IMR-90 (cell line): Measurements from ENCODE around the gene ACAD9. TPM values are rescaled to one million over a fixed set of nuclear protein-coding genes. Genes with fewer than 3 reads are reported as not detected.

Source experiments
- ATAC-seq: fragments of 200-7000 bp; cut with Tn5 transposase; 2 replicates; pipeline ENCODE4 v1.9.1; 2020; ENCODE audit warnings: low read depth, mild to moderate bottlenecking, moderate library complexity
- BruUV-seq: library from RNA; stranded (reverse); fragments of 400-500 nt; replicated peaks from 2 replicates; lab custom pipeline; 2021; lab: Mats Ljungman, UMichigan
- CTCF ChIA-PET: fragments of 300-600 bp; formaldehyde crosslinking; extraction: SDS; loops from one replicate; lab custom pipeline; 2021; ENCODE audit warnings: antibody characterized with exemption; lab: Yijun Ruan, JAX
- POLR2A ChIA-PET: fragments of 300-600 bp; sonication (Branson Sonifier 250); formaldehyde crosslinking; loops from one replicate; lab custom pipeline; 2022; ENCODE audit warnings: antibody characterized with exemption; ENCODE audit not compliant: unreplicated experiment; lab: Charles Lee
- DNase-seq: peaks from one replicate; pipeline ENCODE4 v3.0.0; 2013
- H2AFZ ChIP-seq: replicated peaks from 2 replicates; pipeline ENCODE3; 2013; ENCODE audit warnings: low read length, mild to moderate bottlenecking; ENCODE audit not compliant: poor library complexity
- H2AK5ac ChIP-seq: 2 replicates; pipeline ENCODE4 v1.6.1; 2013; ENCODE audit warnings: low read depth, low read length, inconsistent platforms
- H2AK9ac ChIP-seq: replicated peaks from 2 replicates; pipeline ENCODE3; 2013; ENCODE audit warnings: mild to moderate bottlenecking, low read depth, low read length, moderate library complexity; ENCODE audit not compliant: poor library complexity
- H2BK120ac ChIP-seq: 2 replicates; pipeline ENCODE4 v1.6.1; 2013; ENCODE audit warnings: low read depth, low read length, inconsistent platforms
- H2BK15ac ChIP-seq: 3 replicates; pipeline ENCODE4 v1.6.1; 2013; ENCODE audit warnings: low read depth, low read length, inconsistent platforms
- H2BK20ac ChIP-seq: 2 replicates; pipeline ENCODE4 v1.6.1; 2013; ENCODE audit warnings: low read depth, mild to moderate bottlenecking, inconsistent platforms, low read length, moderate library complexity
- H2BK5ac ChIP-seq: 2 replicates; pipeline ENCODE4 v1.6.1; 2013; ENCODE audit warnings: mild to moderate bottlenecking, low read depth, low read length, inconsistent platforms; ENCODE audit not compliant: poor library complexity, severe bottlenecking
- H3K14ac ChIP-seq: replicated peaks from 2 replicates; pipeline ENCODE4 v1.6.1; 2013; ENCODE audit warnings: low read depth, low read length, inconsistent platforms
- H3K18ac ChIP-seq: 2 replicates; pipeline ENCODE4 v1.6.1; 2013; ENCODE audit warnings: low read depth, low read length, control low read depth
- H3K23ac ChIP-seq: 2 replicates; pipeline ENCODE4 v1.6.1; 2013; ENCODE audit warnings: low read depth, low read length, inconsistent platforms
- H3K27ac ChIP-seq: 2 replicates; pipeline ENCODE4 v1.5.1; 2013; ENCODE audit warnings: mild to moderate bottlenecking, control low read depth, low read length; ENCODE audit not compliant: insufficient read depth
- H3K27me3 ChIP-seq: 2 replicates; pipeline ENCODE4 v1.6.1; 2013; ENCODE audit warnings: low read length; ENCODE audit not compliant: control insufficient read depth, insufficient read depth
- H3K36me3 ChIP-seq: 2 replicates; pipeline ENCODE4 v1.6.1; 2013; ENCODE audit warnings: low read length, mixed read lengths; ENCODE audit not compliant: control insufficient read depth, insufficient read depth
- H3K4ac ChIP-seq: 2 replicates; pipeline ENCODE4 v1.6.1; 2013; ENCODE audit warnings: low read depth, low read length, inconsistent platforms
- H3K4me1 ChIP-seq: 2 replicates; pipeline ENCODE4 v1.6.1; 2013; ENCODE audit warnings: low read length, mixed read lengths; ENCODE audit not compliant: control insufficient read depth, insufficient read depth
- H3K4me2 ChIP-seq: 2 replicates; pipeline ENCODE4 v1.6.1; 2013; ENCODE audit warnings: low read depth, mild to moderate bottlenecking, control low read depth, low read length, moderate library complexity
- H3K4me3 ChIP-seq: 2 replicates; pipeline ENCODE4 v1.5.1; 2013; ENCODE audit warnings: low read depth, mild to moderate bottlenecking, control low read depth, low read length, moderate library complexity; ENCODE audit not compliant: insufficient read depth
- H3K56ac ChIP-seq: 2 replicates; pipeline ENCODE4 v1.6.1; 2013; ENCODE audit warnings: low read length, inconsistent platforms; ENCODE audit not compliant: insufficient read depth; ENCODE audit errors: extremely low read depth
- H3K79me1 ChIP-seq, 2 experiments: 2 replicates each; pipeline ENCODE4 v1.6.1; 2013; ENCODE audit warnings: low read length in 2 of 2, inconsistent platforms in 1 of 2, low read depth in 1 of 2
- H3K9ac ChIP-seq: 2 replicates; pipeline ENCODE4 v1.6.1; 2013; ENCODE audit warnings: low read depth, low read length, control low read depth
- H3K9me1 ChIP-seq: 2 replicates; pipeline ENCODE4 v1.6.1; 2013; ENCODE audit warnings: low read length, inconsistent platforms; ENCODE audit not compliant: insufficient read depth
- H3K9me3 ChIP-seq: 2 replicates; pipeline ENCODE4 v1.6.1; 2013; ENCODE audit warnings: low read length; ENCODE audit not compliant: control insufficient read depth, insufficient read depth
- H4K20me1 ChIP-seq: 2 replicates; pipeline ENCODE4 v1.6.1; 2013; ENCODE audit warnings: low read length, inconsistent platforms; ENCODE audit not compliant: insufficient read depth
- H4K5ac ChIP-seq: 2 replicates; pipeline ENCODE4 v1.6.1; 2013; ENCODE audit warnings: mild to moderate bottlenecking, low read depth, low read length, control low read depth
- H4K8ac ChIP-seq, 2 experiments: 2 replicates each; pipeline ENCODE4 v1.6.1; 2013; ENCODE audit warnings: low read depth in 2 of 2, low read length in 2 of 2, control low read depth in 1 of 2, inconsistent platforms in 1 of 2
- H4K91ac ChIP-seq: 2 replicates; pipeline ENCODE4 v1.6.1; 2013; ENCODE audit warnings: low read depth, low read length, inconsistent platforms; ENCODE audit not compliant: insufficient read depth
- BHLHE40 ChIP-seq: fragments of 150-350 bp; IDR thresholded peaks from 2 replicates; pipeline ENCODE4 v1.6.1; 2016; ENCODE audit warnings: mild to moderate bottlenecking, low read depth, low read length
- CEBPB ChIP-seq: IDR thresholded peaks from 2 replicates; pipeline ENCODE4 v1.6.1; 2012; ENCODE audit warnings: low read depth, low read length, improper control_type of control experiment
- CHD1 ChIP-seq: IDR thresholded peaks from 2 replicates; pipeline ENCODE4 v1.6.1; 2012; ENCODE audit warnings: low read depth, low read length, improper control_type of control experiment
- ELK1 ChIP-seq: fragments of 150-350 bp; IDR thresholded peaks from 2 replicates; pipeline ENCODE4 v1.6.1; 2016; ENCODE audit warnings: low read depth, mild to moderate bottlenecking, low read length, moderate library complexity, borderline replicate concordance
- FOS ChIP-seq: fragments of 150-350 bp; IDR thresholded peaks from 2 replicates; pipeline ENCODE4 v1.6.1; 2016; ENCODE audit warnings: low read depth, low read length
- MAFK ChIP-seq: IDR thresholded peaks from 2 replicates; pipeline ENCODE4 v1.6.1; 2012; ENCODE audit warnings: low read depth, low read length, improper control_type of control experiment
- MAZ ChIP-seq: IDR thresholded peaks from 2 replicates; pipeline ENCODE4 v1.6.1; 2012; ENCODE audit warnings: low read depth, mild to moderate bottlenecking, low read length, improper control_type of control experiment, moderate library complexity, borderline replicate concordance
- MXI1 ChIP-seq: IDR thresholded peaks from 2 replicates; pipeline ENCODE4 v1.6.1; 2012; ENCODE audit warnings: low read depth, mild to moderate bottlenecking, low read length, moderate library complexity, borderline replicate concordance
- NFE2L2 ChIP-seq: fragments of 150-350 bp; IDR thresholded peaks from 2 replicates; pipeline ENCODE4 v1.6.1; 2016; ENCODE audit warnings: low read depth, mild to moderate bottlenecking, low read length
- RCOR1 ChIP-seq: IDR thresholded peaks from 2 replicates; pipeline ENCODE4 v1.6.1; 2012; ENCODE audit warnings: mild to moderate bottlenecking, low read length, improper control_type of control experiment; ENCODE audit not compliant: insufficient replicate concordance
- RFX5 ChIP-seq: IDR thresholded peaks from 2 replicates; pipeline ENCODE4 v1.8.0; 2012; ENCODE audit warnings: low read depth, mild to moderate bottlenecking, low read length, moderate library complexity
- SMC3 ChIP-seq: fragments of 150-350 bp; IDR thresholded peaks from 2 replicates; pipeline ENCODE4 v1.6.1; 2016; ENCODE audit warnings: low read depth, mild to moderate bottlenecking, antibody characterized with exemption, low read length, moderate library complexity
- WGBS, 2 experiments: methylation state at CpG; one replicate each; pipeline versions ENCODE4 v1.1.5 to v1.1.7; 2013; ENCODE audit warnings: missing lambda C conversion rate in 2 of 2; ENCODE audit not compliant: insufficient read length in 1 of 2; ENCODE audit errors: extremely low coverage in 2 of 2; 5-methylcytosine and 5-hydroxymethylcytosine counted together
- dilution Hi-C: fragments of 300-500 bp; cut with HindIII; formaldehyde crosslinking; loops from one replicate; pipeline ENCODE4 v1.14.3; 2018; ENCODE audit warnings: low sequenced_read_pairs; ENCODE audit not compliant: unreplicated experiment
- in situ Hi-C: fragments of 300-500 bp; cut with MboI; formaldehyde crosslinking; loops from 3 replicates; pipeline ENCODE4 v1.14.3; 2019; ENCODE audit warnings: low sequenced_read_pairs, inconsistent platforms, mixed read lengths
- intact Hi-C: fragments of 100-400 bp; cut with micrococcal nuclease; formaldehyde crosslinking; loops from 2 replicates; pipeline ENCODE4 v1.10.0; 2022
- polyA plus RNA-seq, 3 experiments: library from polyadenylated mRNA; depleted of rRNA; stranded (reverse); fragments of >200 nt; gene quantifications; 2 replicates each; pipeline ENCODE4 v1.2.3, GENCODE V29; 2012; ENCODE audit warnings: low replicate concordance in 1 of 3
- total RNA-seq: library from RNA; depleted of rRNA; stranded (reverse); fragments of >200 nt; gene quantifications from 2 replicates; pipeline ENCODE4 v1.2.3, GENCODE V29; 2012
- TF ChIP-seq, protein P1 (sequence below): conservative IDR thresholded peaks from 2 replicates; pipeline ENCODE4 v1.5.1; 2012; ENCODE audit warnings: mild to moderate bottlenecking, low read depth, low read length, improper control_type of control experiment

ACAD9 gene
- total and polyA plus RNA-seq, 2 of the 4 experiments (the other 2 are of a cell fraction): 31.2 to 41.3 TPM

GRCh38 chr3:128861491-128861890 lies 17.9 kb upstream of the ACAD9 start:
- H4K20me1 ChIP-seq: no peaks in the 10 kb centered on the region
- CTCF ChIA-PET: no interaction called here
- dilution Hi-C loops (no loop called here), in situ Hi-C loops (no loop called here), intact Hi-C loops (no loop called here)
- no peak overlapping the region for H4K91ac ChIP-seq
- no peak overlapping the region for H3K14ac ChIP-seq
- no peak overlapping the region for H4K8ac ChIP-seq
- no peak overlapping the region for H3K4ac ChIP-seq
- H3K27me3 ChIP-seq: no peaks in the 10 kb centered on the region
- H2BK15ac ChIP-seq: no peak overlapping the region
- DNase-seq (no peak), ATAC-seq (no peak)
- H2AK5ac ChIP-seq: no peak overlapping the region
- no peak overlapping the region for H2AK9ac ChIP-seq
- no peaks in the 10 kb centered on the region for H3K36me3 ChIP-seq
- H3K4me3 ChIP-seq: no peak overlapping the region
- H3K4me2 ChIP-seq: no peak overlapping the region
- no TSS peak for BruUV-seq
- H3K9ac ChIP-seq: no peak overlapping the region
- TF ChIP-seq SMC3 (no peak), BHLHE40 (no peak), MXI1 (no peak), MAFK (no peak), ELK1 (no peak), CHD1 (no peak), MAZ (no peak), CEBPB (no peak), RCOR1 (no peak), FOS (no peak), NFE2L2 (no peak), RFX5 (no peak)
- TF ChIP-seq, protein P1, sequence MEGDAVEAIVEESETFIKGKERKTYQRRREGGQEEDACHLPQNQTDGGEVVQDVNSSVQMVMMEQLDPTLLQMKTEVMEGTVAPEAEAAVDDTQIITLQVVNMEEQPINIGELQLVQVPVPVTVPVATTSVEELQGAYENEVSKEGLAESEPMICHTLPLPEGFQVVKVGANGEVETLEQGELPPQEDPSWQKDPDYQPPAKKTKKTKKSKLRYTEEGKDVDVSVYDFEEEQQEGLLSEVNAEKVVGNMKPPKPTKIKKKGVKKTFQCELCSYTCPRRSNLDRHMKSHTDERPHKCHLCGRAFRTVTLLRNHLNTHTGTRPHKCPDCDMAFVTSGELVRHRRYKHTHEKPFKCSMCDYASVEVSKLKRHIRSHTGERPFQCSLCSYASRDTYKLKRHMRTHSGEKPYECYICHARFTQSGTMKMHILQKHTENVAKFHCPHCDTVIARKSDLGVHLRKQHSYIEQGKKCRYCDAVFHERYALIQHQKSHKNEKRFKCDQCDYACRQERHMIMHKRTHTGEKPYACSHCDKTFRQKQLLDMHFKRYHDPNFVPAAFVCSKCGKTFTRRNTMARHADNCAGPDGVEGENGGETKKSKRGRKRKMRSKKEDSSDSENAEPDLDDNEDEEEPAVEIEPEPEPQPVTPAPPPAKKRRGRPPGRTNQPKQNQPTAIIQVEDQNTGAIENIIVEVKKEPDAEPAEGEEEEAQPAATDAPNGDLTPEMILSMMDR: no peak
- H3K9me1 ChIP-seq: no peaks in the 10 kb centered on the region
- H3K4me1 ChIP-seq: no peaks in the 10 kb centered on the region
- H3K79me1 ChIP-seq: no peaks in the 10 kb centered on the region
- H3K27ac ChIP-seq: no peak overlapping the region
- H4K5ac ChIP-seq: no peak overlapping the region
- POLR2A ChIA-PET: no interaction called here
- no peak overlapping the region for H3K56ac ChIP-seq
- no peak overlapping the region for H3K18ac ChIP-seq
- peaks cover 31% of the 10 kb centered on the region for H3K9me3 ChIP-seq
- no peak overlapping the region for H2AFZ ChIP-seq
- WGBS, 2 experiments: 66% methylated on average over 4 of the region's 6 CpGs; no CpG with 5 or more reads in 1 of the 2 experiments
- no peak overlapping the region for H3K23ac ChIP-seq
- H2BK5ac ChIP-seq: no peak overlapping the region
- no peak overlapping the region for H2BK120ac ChIP-seq
- H2BK20ac ChIP-seq: no peak overlapping the region
